H9 (cell line): ENCODE results near the gene ARHGAP25. TPM values are rescaled to one million over a fixed set of nuclear protein-coding genes. Genes with fewer than 3 reads are reported as not detected.

Experiments
- DNase-seq: peaks from one replicate; pipeline ENCODE4 v3.0.0-alpha.2; 2017
- H2AFZ ChIP-seq: one replicate; pipeline ENCODE4 v1.6.1; 2013; ENCODE audit warnings: mild to moderate bottlenecking, low read length, control low read depth, moderate library complexity
- H2AK5ac ChIP-seq: 2 replicates; pipeline ENCODE4 v1.6.1; 2013; ENCODE audit warnings: low read length, control low read depth, mixed read lengths; ENCODE audit not compliant: insufficient read length
- H2BK120ac ChIP-seq: one replicate; pipeline ENCODE4 v1.6.1; 2013; ENCODE audit warnings: low read depth, mild to moderate bottlenecking, low read length, control low read depth, inconsistent platforms; ENCODE audit not compliant: poor library complexity, severe bottlenecking
- H2BK12ac ChIP-seq: 2 replicates; pipeline ENCODE4 v1.6.1; 2013; ENCODE audit warnings: low read length, control low read depth, mixed read lengths, low read depth; ENCODE audit not compliant: insufficient read length
- H2BK15ac ChIP-seq: 2 replicates; pipeline ENCODE4 v1.6.1; 2013; ENCODE audit warnings: low read depth, low read length, control low read depth
- H2BK20ac ChIP-seq: one replicate; pipeline ENCODE4 v1.6.1; 2013; ENCODE audit warnings: low read depth, mild to moderate bottlenecking, low read length, control low read depth, inconsistent platforms; ENCODE audit not compliant: poor library complexity, severe bottlenecking
- H2BK5ac ChIP-seq: 2 replicates; pipeline ENCODE4 v1.6.1; 2013; ENCODE audit warnings: low read length, control low read depth, mixed read lengths; ENCODE audit not compliant: insufficient read length
- H3K14ac ChIP-seq: 2 replicates; pipeline ENCODE4 v1.6.1; 2013; ENCODE audit warnings: low read length, control low read depth; ENCODE audit not compliant: insufficient read depth
- H3K18ac ChIP-seq: 2 replicates; pipeline ENCODE4 v1.6.1; 2013; ENCODE audit warnings: low read depth, mild to moderate bottlenecking, mixed read lengths, low read length, control low read depth; ENCODE audit not compliant: insufficient read length
- H3K23ac ChIP-seq: 2 replicates; pipeline ENCODE4 v1.6.1; 2013; ENCODE audit warnings: low read length, control low read depth, mixed read lengths, low read depth; ENCODE audit not compliant: insufficient read length
- H3K23me2 ChIP-seq: 2 replicates; pipeline ENCODE4 v1.6.1; 2013; ENCODE audit warnings: low read depth, mild to moderate bottlenecking, mixed read lengths, low read length, control low read depth; ENCODE audit not compliant: insufficient read length, poor library complexity, severe bottlenecking
- H3K27ac ChIP-seq: 2 replicates; pipeline ENCODE4 v1.5.1; 2013; ENCODE audit warnings: low read length, control low read depth, mixed read lengths, low read depth; ENCODE audit not compliant: insufficient read length
- H3K27me3 ChIP-seq: 2 replicates; pipeline ENCODE4 v1.6.1; 2013; ENCODE audit warnings: low read length, control low read depth, inconsistent platforms; ENCODE audit not compliant: insufficient read depth
- H3K4ac ChIP-seq: 2 replicates; pipeline ENCODE4 v1.6.1; 2013; ENCODE audit warnings: low read depth, mild to moderate bottlenecking, control low read depth, inconsistent platforms, low read length, moderate library complexity
- H3K4me1 ChIP-seq: 2 replicates; pipeline ENCODE4 v1.6.1; 2013; ENCODE audit warnings: low read length, control low read depth, inconsistent platforms; ENCODE audit not compliant: insufficient read depth
- H3K4me2 ChIP-seq: 2 replicates; pipeline ENCODE4 v1.6.1; 2013; ENCODE audit warnings: low read length, control low read depth, mixed read lengths; ENCODE audit not compliant: insufficient read length, insufficient read depth
- H3K56ac ChIP-seq: 2 replicates; pipeline ENCODE4 v1.6.1; 2013; ENCODE audit warnings: low read depth, mild to moderate bottlenecking, mixed read lengths, low read length, control low read depth; ENCODE audit not compliant: insufficient read length
- H3K79me1 ChIP-seq: 2 replicates; pipeline ENCODE4 v1.6.1; 2013; ENCODE audit warnings: low read depth, mild to moderate bottlenecking, moderate library complexity, low read length, control low read depth, inconsistent platforms; ENCODE audit not compliant: insufficient read depth, poor library complexity, severe bottlenecking
- H3K79me2 ChIP-seq: 2 replicates; pipeline ENCODE4 v1.6.1; 2013; ENCODE audit warnings: low read length, control low read depth, inconsistent platforms; ENCODE audit not compliant: insufficient read depth
- H3K9ac ChIP-seq: 2 replicates; pipeline ENCODE4 v1.6.1; 2013; ENCODE audit warnings: low read length, control low read depth, mixed read lengths; ENCODE audit not compliant: insufficient read length; ENCODE audit errors: extremely low read depth
- H3K9me3 ChIP-seq: one replicate; pipeline ENCODE4 v1.6.1; 2013; ENCODE audit warnings: low read depth, low read length, inconsistent platforms; ENCODE audit not compliant: control insufficient read depth
- H3T11ph ChIP-seq: one replicate; pipeline ENCODE4 v1.6.1; 2013; ENCODE audit warnings: mild to moderate bottlenecking, low read length, control low read depth, inconsistent platforms
- H4K20me1 ChIP-seq: one replicate; pipeline ENCODE4 v1.6.1; 2013; ENCODE audit not compliant: control insufficient read depth, insufficient read length, insufficient read depth
- H4K5ac ChIP-seq: 2 replicates; pipeline ENCODE4 v1.6.1; 2013; ENCODE audit warnings: low read depth, mild to moderate bottlenecking, mixed read lengths, low read length, control low read depth; ENCODE audit not compliant: insufficient read length
- H4K8ac ChIP-seq: replicated peaks from 2 replicates; pipeline ENCODE4 v1.6.1; 2013; ENCODE audit warnings: low read length, control low read depth, mixed read lengths, low read depth; ENCODE audit not compliant: insufficient read length
- H4K91ac ChIP-seq: 2 replicates; pipeline ENCODE4 v1.6.1; 2013; ENCODE audit warnings: low read depth, mild to moderate bottlenecking, moderate library complexity, mixed read lengths, low read length, control low read depth; ENCODE audit not compliant: insufficient read length
- H3K27ac Mint-ChIP-seq, 3 experiments: 2 replicates in 2 of 3; 3 replicates in 1 of 3; pipeline ENCODE4 v1.8.0; 2020 to 2021; ENCODE audit warnings: mixed read lengths in 3 of 3, mild to moderate bottlenecking in 1 of 3, moderate library complexity in 1 of 3
- H3K27me3 Mint-ChIP-seq: 2 replicates; pipeline ENCODE4 v1.8.0; 2021; ENCODE audit warnings: low read depth, mild to moderate bottlenecking, moderate library complexity, mixed read lengths
- H3K36me3 Mint-ChIP-seq, 3 experiments: 2 replicates in 2 of 3; 3 replicates in 1 of 3; pipeline ENCODE4 v1.8.0; 2020 to 2021; ENCODE audit warnings: low read depth in 3 of 3, mixed read lengths in 3 of 3; ENCODE audit not compliant: insufficient read depth in 1 of 3
- H3K4me1 Mint-ChIP-seq, 2 experiments: 2 replicates each; pipeline ENCODE4 v1.8.0; 2020; ENCODE audit warnings: mixed read lengths in 2 of 2
- H3K4me3 Mint-ChIP-seq, 2 experiments: 2 replicates in 1 of 2; 3 replicates in 1 of 2; pipeline ENCODE4 v1.8.0; 2020 to 2021; ENCODE audit warnings: mild to moderate bottlenecking in 2 of 2, mixed read lengths in 2 of 2, moderate library complexity in 1 of 2
- H3K9me3 Mint-ChIP-seq, 2 experiments: 2 replicates in 1 of 2; 3 replicates in 1 of 2; pipeline ENCODE4 v1.8.0; 2020; ENCODE audit warnings: mild to moderate bottlenecking in 2 of 2, mixed read lengths in 2 of 2, moderate library complexity in 1 of 2
- CTCF ChIP-seq: fragments of 200-600 bp; sonication (generic); conservative IDR thresholded peaks from 3 replicates; pipeline ENCODE4 v1.8.0; 2021; ENCODE audit warnings: antibody characterized with exemption, mild to moderate bottlenecking
- total RNA-seq: library from RNA; stranded (reverse); gene quantifications from 2 replicates; pipeline ENCODE4 v1.2.1, GENCODE V29; 2021

The ARHGAP25 gene
- total RNA-seq, 1 experiment from 2014 or later, result 1.3 TPM

GRCh38 chr2:68768951-68769350, 34.3 kb downstream of the ARHGAP25 start:
- no peaks in the 10 kb centered on the region; a peak in 1 of 7 replicates for H3K36me3 Mint-ChIP-seq
- Histone ChIP-seq H4K91ac (no peak overlapping the region), H2BK120ac (no peak overlapping the region), H3K27me3 (no peaks in the 10 kb centered on the region), H2BK12ac (no peak overlapping the region), H4K20me1 (no peaks in the 10 kb centered on the region), H4K8ac (no peak overlapping the region), H3T11ph (no peak overlapping the region), H3K56ac (no peak overlapping the region), H3K9me3 (no peaks in the 10 kb centered on the region), H3K18ac (no peak overlapping the region), H2BK20ac (no peak overlapping the region), H4K5ac (no peak overlapping the region), H3K23ac (no peak overlapping the region), H3K4ac (no peak overlapping the region), H3K4me2 (no peak overlapping the region), H3K79me1 (no peaks in the 10 kb centered on the region), H2BK15ac (no peak overlapping the region), H3K23me2 (no peaks in the 10 kb centered on the region), H3K9ac (no peak overlapping the region), H3K79me2 (no peaks in the 10 kb centered on the region), H3K14ac (no peak overlapping the region), H2BK5ac (no peak overlapping the region), H2AK5ac (no peak overlapping the region), H2AFZ (no peak overlapping the region), H3K4me1 (peaks cover 5% of the 10 kb centered on the region), H3K27ac (no peak overlapping the region)
- no peak overlapping the region for H3K27ac Mint-ChIP-seq
- H3K4me1 Mint-ChIP-seq, result peaks cover 27 to 37% of the 10 kb centered on the region in 2 experiments
- H3K9me3 Mint-ChIP-seq, result no peaks in the 10 kb centered on the region; a peak in 1 of 5 replicates
- no peak overlapping the region for H3K4me3 Mint-ChIP-seq
- TF ChIP-seq CTCF, result no peak
- DNase-seq, result no peak
- H3K27me3 Mint-ChIP-seq, result no peaks in the 10 kb centered on the region
